ENCODE data around the gene CEP83.
"Not testable (repeated sequence)": the region's sequence is repeated elsewhere in the genome, so short reads cannot be mapped to it uniquely, and the experiment has no call there.

Gene CEP83

DNA sequence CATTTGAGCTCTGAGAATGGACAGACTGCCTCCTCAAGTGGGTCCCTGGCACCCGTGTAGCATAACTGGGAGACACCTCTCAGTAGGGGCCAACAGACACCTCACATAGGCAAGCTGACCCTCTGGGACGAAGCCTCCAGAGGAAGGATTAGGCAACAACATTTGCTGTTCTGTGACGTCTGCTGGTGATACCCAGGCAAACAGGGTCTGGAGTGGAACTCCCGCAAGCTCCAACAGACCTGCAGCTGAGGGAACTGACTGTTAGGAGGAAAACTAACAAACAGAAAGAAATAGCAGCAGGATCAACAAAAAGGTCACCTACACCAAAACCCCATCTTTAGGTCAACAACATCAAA is 69.6 kb downstream of the CEP83 start:
- H3K4me1 ChIP-seq: no peaks in the 10 kb centered on the region
- no peak overlapping the region for H3K9ac ChIP-seq
- H3K9me3 ChIP-seq: peaks cover 21% of the 10 kb centered on the region
- H3K27me3 ChIP-seq: no peaks in the 10 kb centered on the region
- no peak overlapping the region for H3K27ac ChIP-seq
- TF ChIP-seq Cebpa-rat (IDR thresholded peaks at IDR 0.05): no peak
- no peak overlapping the region for H3K4me3 ChIP-seq
- no peaks in the 10 kb centered on the region for H4K20me1 ChIP-seq
- no peak overlapping the region for H3K4me2 ChIP-seq
- H3K36me3 ChIP-seq: peaks cover 29% of the 10 kb centered on the region

DNA sequence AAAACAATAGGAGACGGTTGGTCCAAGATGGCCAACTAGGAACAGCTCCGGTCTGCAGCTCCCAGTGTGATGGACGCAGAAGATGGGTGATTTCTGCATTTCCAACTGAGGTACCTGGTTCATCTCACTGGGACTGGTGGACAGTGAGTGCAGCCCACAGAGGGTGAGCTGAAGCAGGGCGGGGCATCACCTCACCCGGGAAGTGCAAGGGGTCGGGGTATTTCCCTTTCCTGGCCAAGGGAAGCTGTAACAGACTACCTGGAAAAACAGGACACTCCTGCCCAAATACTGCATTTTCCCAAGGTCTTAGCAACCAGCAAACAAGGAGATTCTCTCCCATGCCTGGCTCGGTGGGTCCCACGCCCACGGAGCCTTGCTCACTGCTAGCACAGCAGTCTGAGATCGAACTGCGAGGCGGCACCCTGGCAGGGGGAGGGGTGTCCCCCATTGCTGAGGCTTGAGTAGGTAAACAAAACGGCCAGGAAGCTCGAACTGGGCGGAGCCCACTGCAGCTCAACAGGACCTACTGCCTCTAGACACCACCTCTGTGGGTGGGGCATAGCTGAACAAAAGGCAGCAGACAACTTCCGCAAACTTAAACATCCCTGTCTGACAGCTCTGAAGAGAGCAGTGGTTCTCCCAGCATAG is 70.1 kb downstream of the CEP83 start:
- H3K4me1 ChIP-seq, H3K27me3 ChIP-seq, H3K27ac ChIP-seq, H3K4me3 ChIP-seq, H3K4me2 ChIP-seq, H4K20me1 ChIP-seq, H3K9ac ChIP-seq: not testable (repeated sequence)
- H3K36me3 ChIP-seq: peaks cover 34% of the 10 kb centered on the region
- peaks cover 26% of the 10 kb centered on the region for H3K9me3 ChIP-seq

DNA sequence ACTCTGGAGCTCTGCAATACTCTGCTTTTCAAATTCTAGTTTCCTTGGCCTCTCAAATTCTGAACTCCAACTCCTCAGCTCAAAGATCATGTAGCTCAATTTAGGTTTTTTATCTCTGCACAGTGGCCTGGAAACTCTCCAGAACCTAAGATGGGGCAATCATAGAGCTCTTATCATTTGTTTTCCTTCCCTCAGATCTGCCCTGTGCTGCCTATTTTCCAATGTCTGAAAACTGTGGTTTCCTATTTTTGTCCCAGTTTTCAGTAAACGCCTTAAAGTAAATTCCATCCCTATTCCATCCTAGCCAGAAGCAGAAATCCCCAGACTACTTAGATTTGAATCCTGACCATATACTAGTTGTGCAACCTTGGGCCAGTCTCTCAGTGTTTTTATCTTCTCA is 73.2 kb downstream of the CEP83 start:
- no peak for TF ChIP-seq Cebpa-rat (IDR thresholded peaks at IDR 0.05)
- peaks cover 33% of the 10 kb centered on the region for H3K9me3 ChIP-seq
- H3K27ac ChIP-seq: no peak overlapping the region
- H3K4me3 ChIP-seq: no peak overlapping the region
- H3K27me3 ChIP-seq: no peaks in the 10 kb centered on the region
- H3K4me1 ChIP-seq: no peaks in the 10 kb centered on the region
- peaks cover 40% of the 10 kb centered on the region for H3K36me3 ChIP-seq
- no peak overlapping the region for H3K4me2 ChIP-seq
- no peaks in the 10 kb centered on the region for H4K20me1 ChIP-seq
- H3K9ac ChIP-seq: no peak overlapping the region

DNA sequence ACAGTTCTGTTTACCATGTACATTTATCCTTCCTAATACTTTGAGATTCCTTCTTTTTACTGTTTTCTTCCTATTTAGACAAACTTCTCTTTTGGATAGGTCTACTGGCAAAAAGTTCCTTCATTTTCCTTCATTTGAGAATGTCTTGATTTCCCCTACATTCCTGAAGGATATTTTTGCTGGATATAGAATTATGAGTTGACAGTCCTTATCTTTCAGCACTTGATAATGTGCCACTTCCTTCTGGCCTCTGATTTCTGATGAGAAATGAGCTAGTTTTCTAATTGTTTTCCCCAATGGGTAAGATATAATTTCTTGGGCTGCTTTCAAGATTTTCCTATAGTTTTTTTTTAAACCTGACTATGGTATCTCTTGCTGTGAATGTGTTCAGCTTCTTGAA is 75.6 kb downstream of the CEP83 start:
- Histone ChIP-seq H4K20me1 (no peaks in the 10 kb centered on the region), H3K4me1 (no peaks in the 10 kb centered on the region), H3K36me3 (peaks cover 26% of the 10 kb centered on the region), H3K9ac (no peak overlapping the region), H3K4me3 (no peak overlapping the region), H3K9me3 (peaks cover 27% of the 10 kb centered on the region), H3K27ac (no peak overlapping the region), H3K4me2 (no peak overlapping the region), H3K27me3 (no peaks in the 10 kb centered on the region)
- TF ChIP-seq Cebpa-rat (IDR thresholded peaks at IDR 0.05): no peak

DNA sequence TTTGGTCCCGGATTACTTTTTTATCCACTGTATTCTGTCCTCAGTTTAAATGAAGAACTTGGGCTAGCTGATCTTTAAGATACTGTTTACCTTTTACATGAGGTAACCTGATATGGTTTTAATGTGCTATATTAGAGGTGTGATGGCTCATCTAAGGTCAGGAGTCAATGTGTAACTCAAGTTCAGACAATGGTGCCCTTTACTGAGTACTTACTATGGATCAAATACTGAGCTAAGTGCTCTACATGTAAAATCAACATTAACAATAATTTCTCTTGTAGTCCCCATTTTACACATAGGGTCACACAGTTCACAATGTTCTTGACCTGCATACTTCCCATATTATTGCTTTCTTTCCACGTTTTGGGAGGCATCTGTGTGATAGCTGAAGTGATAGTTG is 79.2 kb downstream of the CEP83 start:
- Histone ChIP-seq H3K4me1 (no peaks in the 10 kb centered on the region), H3K9me3 (peaks cover 16% of the 10 kb centered on the region), H3K36me3 (peaks cover 15% of the 10 kb centered on the region), H3K4me3 (no peak overlapping the region), H3K4me2 (no peak overlapping the region), H4K20me1 (no peaks in the 10 kb centered on the region), H3K9ac (no peak overlapping the region), H3K27me3 (no peaks in the 10 kb centered on the region), H3K27ac (no peak overlapping the region)
- no peak for TF ChIP-seq Cebpa-rat (IDR thresholded peaks at IDR 0.05)

DNA sequence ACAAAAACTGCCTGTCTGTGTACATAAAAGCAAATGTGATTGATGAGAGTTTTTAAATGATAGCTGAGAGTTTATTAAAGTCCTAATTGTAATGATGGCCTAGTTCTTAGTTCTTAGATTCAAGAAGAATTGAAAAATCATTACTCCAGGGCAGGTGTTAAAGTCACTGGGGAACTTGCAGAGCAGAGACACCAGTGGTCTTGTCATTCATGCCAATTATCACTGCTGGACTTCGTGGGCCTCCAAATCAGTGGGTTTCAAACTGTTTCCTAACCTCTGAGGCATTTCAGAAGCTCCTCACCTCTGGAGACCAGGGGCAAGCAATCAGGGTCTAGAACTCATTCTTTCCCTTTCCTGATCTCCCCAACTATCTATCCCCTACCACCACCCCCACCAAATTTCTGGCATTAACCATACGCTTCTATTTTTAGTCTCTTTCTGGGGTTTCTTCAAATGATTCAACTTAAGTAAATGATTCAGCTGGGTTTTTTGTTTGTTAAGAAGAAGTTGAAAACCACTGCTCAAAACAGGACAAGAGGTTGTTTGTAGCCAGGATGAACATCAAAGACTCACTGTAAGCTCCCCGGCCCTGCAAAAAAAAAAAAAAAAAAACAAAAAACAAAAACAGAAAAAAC is 80.1 kb downstream of the CEP83 start:
- no peak overlapping the region for H3K4me2 ChIP-seq
- H4K20me1 ChIP-seq: no peaks in the 10 kb centered on the region
- no peak for TF ChIP-seq Cebpa-rat (IDR thresholded peaks at IDR 0.05)

DNA sequence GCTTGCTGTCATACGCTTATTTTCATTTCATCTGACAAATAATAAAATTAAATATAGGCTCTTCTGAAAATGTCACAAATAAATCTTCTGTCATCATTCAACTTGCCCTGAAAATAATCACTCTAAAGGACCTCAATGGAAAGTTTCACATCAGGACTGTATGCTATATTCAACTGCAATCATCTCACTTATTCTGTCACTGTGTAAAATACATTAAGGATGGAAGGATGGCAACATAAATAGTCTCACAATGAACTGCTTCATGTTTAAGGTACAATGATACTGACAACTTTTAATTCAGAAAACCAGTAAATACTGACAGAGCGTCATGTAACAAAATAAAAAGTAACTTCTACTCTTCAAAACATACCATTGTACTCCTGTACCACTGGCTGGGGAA is 82.1 kb downstream of the CEP83 start:
- TF ChIP-seq Cebpa-rat (IDR thresholded peaks at IDR 0.05): no peak
- no peaks in the 10 kb centered on the region for H4K20me1 ChIP-seq
- no peaks in the 10 kb centered on the region for H3K27me3 ChIP-seq
- no peak overlapping the region for H3K27ac ChIP-seq
- peaks cover 8% of the 10 kb centered on the region; the same call in 1 of the 2 replicates for H3K36me3 ChIP-seq
- H3K4me1 ChIP-seq: no peaks in the 10 kb centered on the region
- H3K9ac ChIP-seq: no peak overlapping the region
- H3K9me3 ChIP-seq: no peaks in the 10 kb centered on the region
- no peak overlapping the region for H3K4me2 ChIP-seq
- H3K4me3 ChIP-seq: no peak overlapping the region

More for the DNA sequence above, 80.1 kb downstream of the CEP83 start:
- no peak overlapping the region for H3K27ac ChIP-seq
- H3K9me3 ChIP-seq: peaks cover 7% of the 10 kb centered on the region
- no peaks in the 10 kb centered on the region for H3K4me1 ChIP-seq
- H3K4me3 ChIP-seq: no peak overlapping the region
- H3K27me3 ChIP-seq: no peaks in the 10 kb centered on the region
- H3K36me3 ChIP-seq: peaks cover 14% of the 10 kb centered on the region; the same call in 1 of the 2 replicates
- no peak overlapping the region for H3K9ac ChIP-seq

DNA sequence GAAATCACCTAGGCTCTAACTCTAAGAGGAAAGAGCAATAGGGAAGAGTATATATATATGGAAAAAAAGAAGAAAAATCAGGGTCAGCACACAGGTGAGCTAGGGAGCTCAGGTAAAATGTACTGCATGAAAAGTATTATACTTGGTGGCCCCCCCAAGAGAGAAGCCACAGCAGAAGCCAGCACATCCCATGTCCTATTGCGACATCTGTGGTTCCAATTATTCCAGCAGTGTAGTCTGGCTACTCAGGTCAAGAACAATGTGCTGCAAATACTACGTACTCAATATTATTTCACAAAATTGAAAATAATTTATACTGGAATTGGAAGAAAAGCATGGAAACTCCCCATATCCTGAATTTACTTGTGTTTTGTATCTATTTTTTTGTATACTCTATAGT is 85.5 kb downstream of the CEP83 start:
- Histone ChIP-seq H3K9me3 (no peaks in the 10 kb centered on the region), H3K9ac (no peak overlapping the region), H4K20me1 (no peaks in the 10 kb centered on the region), H3K36me3 (peaks cover 8% of the 10 kb centered on the region; the same call in 1 of the 2 replicates), H3K4me1 (no peaks in the 10 kb centered on the region), H3K4me3 (no peak overlapping the region), H3K27ac (no peak overlapping the region), H3K27me3 (no peaks in the 10 kb centered on the region), H3K4me2 (no peak overlapping the region)
- peak; percentile 33; the same call in 1 of the 2 replicates for TF ChIP-seq Cebpa-rat (IDR thresholded peaks at IDR 0.05)

DNA sequence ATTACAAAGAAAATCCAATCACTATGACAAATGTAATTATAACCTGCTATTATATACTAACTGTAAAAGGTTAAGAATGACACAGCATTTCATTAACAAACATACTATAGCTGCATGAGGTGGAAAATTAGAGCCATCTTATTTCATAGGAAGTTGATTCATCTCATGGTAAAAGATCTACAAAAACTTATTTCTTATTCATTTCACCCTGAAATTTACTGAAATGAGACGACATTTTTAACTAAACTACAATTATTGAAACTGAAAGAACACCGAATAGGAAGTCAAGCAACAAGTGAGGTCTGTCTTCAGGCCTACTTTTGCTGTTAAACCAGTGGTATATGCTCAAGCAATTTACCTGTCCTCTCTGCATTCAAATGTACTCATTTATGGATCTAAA is 87.2 kb downstream of the CEP83 start:
- H4K20me1 ChIP-seq: no peaks in the 10 kb centered on the region
- H3K4me1 ChIP-seq: no peaks in the 10 kb centered on the region
- H3K27ac ChIP-seq: no peak overlapping the region
- H3K27me3 ChIP-seq: no peaks in the 10 kb centered on the region
- H3K9me3 ChIP-seq: no peaks in the 10 kb centered on the region
- H3K4me3 ChIP-seq: no peak overlapping the region
- no peak overlapping the region for H3K9ac ChIP-seq
- no peak overlapping the region for H3K4me2 ChIP-seq
- TF ChIP-seq Cebpa-rat (IDR thresholded peaks at IDR 0.05): no peak
- peaks cover 8% of the 10 kb centered on the region; the same call in 1 of the 2 replicates for H3K36me3 ChIP-seq

DNA sequence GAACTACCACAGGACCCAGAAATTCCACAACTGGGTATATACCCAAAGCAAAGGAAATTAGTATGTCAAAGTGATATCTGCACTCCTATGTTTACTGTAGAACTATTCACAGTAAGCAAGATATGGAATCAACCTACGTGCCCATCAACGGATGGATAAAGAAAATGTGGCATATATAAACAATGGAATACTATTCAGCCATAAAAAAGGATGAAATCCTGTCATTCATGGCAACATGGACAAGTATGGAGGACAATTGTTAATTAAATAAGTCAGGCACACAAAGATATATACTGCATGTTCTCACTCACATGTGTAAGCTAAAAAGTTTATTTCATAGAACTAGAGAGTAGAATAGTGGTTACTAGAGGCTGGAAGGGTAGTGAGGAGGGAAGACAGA is 97.0 kb downstream of the CEP83 start:
- no peak for TF ChIP-seq Cebpa-rat (IDR thresholded peaks at IDR 0.05)
- Histone ChIP-seq H3K4me2 (no peak overlapping the region), H3K4me1 (no peaks in the 10 kb centered on the region), H3K9me3 (peaks cover 50% of the 10 kb centered on the region), H3K27me3 (no peaks in the 10 kb centered on the region), H3K4me3 (no peak overlapping the region), H4K20me1 (no peaks in the 10 kb centered on the region), H3K36me3 (peaks cover 44% of the 10 kb centered on the region), H3K9ac (no peak overlapping the region), H3K27ac (no peak overlapping the region)

Measured in BLaER1 (cell line).